Left ventricle myocardium inferior (tissue), 1 donor: Measurements from ENCODE around the gene UCN3. TPM values are rescaled to one million over a fixed set of nuclear protein-coding genes. Genes with fewer than 3 reads are reported as not detected.

Experiments used
- DNase-seq: peaks from one replicate; pipeline ENCODE4 v3.0.0-alpha.2; 2020
- H3K27ac ChIP-seq: fragments of 200-600 bp; replicated peaks from 2 replicates; pipeline ENCODE4 v1.8.0; 2021
- H3K27me3 ChIP-seq: fragments of 200-600 bp; 2 replicates; pipeline ENCODE4 v1.8.0; 2021; ENCODE audit warnings: low read depth
- H3K36me3 ChIP-seq: fragments of 200-600 bp; 2 replicates; pipeline ENCODE4 v1.8.0; 2021
- H3K4me1 ChIP-seq: fragments of 200-600 bp; 2 replicates; pipeline ENCODE4 v1.8.0; 2021
- H3K4me3 ChIP-seq: fragments of 200-600 bp; 2 replicates; pipeline ENCODE4 v1.8.0; 2021; ENCODE audit warnings: mild to moderate bottlenecking, moderate library complexity
- H3K9me3 ChIP-seq: fragments of 200-600 bp; replicated peaks from 2 replicates; pipeline ENCODE4 v1.8.0; 2021
- intact Hi-C: fragments of 100-400 bp; cut with micrococcal nuclease; formaldehyde crosslinking; loops from one replicate; pipeline ENCODE4 v1.11.0; 2022
- total RNA-seq: library from RNA; stranded (reverse); fragmentation: NEBNext Ultra II Directional; extraction: Animal tissue kit (Norgen Biotek cat#: 25700); gene quantifications from one replicate; pipeline ENCODE4 v1.2.1, GENCODE V29; 2021
- TF ChIP-seq, protein P1 (sequence below): fragments of 200-600 bp; IDR thresholded peaks from 2 replicates; pipeline ENCODE4 v1.8.0; 2021; ENCODE audit warnings: antibody characterized with exemption, mild to moderate bottlenecking, borderline replicate concordance
- donor health status: DM: no; HTN: yes; CAD: no; lungs with severe emphysema.

UCN3 gene
- total RNA-seq, 1 donor from 2014 or later: not detected

DNA sequence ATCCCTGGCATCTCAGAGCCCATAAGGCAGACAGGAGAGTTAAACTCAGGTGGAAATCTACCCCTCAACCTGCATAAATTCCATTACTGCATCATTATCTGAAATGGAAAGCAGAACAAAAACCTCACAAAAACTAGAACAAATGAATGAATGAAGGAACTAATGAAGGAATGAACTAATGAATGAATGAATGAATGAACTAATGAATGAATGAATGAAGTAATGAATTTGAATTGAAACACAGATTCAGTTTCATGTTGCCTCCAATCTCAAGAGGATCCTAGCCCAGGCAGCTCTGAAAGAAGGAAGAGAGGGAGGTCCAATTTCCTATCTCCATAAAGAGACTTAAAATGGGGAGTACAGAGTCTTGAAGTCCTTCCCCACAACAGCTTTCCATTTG is 1.9 kb upstream of the UCN3 start:
- intact Hi-C loops: no loop called here
- Histone ChIP-seq H3K4me1 (no peaks in the 10 kb centered on the region), H3K27ac (no peak overlapping the region), H3K27me3 (peaks cover 84% of the 10 kb centered on the region), H3K36me3 (no peaks in the 10 kb centered on the region), H3K4me3 (no peak overlapping the region), H3K9me3 (no peaks in the 10 kb centered on the region)
- TF ChIP-seq, protein P1, sequence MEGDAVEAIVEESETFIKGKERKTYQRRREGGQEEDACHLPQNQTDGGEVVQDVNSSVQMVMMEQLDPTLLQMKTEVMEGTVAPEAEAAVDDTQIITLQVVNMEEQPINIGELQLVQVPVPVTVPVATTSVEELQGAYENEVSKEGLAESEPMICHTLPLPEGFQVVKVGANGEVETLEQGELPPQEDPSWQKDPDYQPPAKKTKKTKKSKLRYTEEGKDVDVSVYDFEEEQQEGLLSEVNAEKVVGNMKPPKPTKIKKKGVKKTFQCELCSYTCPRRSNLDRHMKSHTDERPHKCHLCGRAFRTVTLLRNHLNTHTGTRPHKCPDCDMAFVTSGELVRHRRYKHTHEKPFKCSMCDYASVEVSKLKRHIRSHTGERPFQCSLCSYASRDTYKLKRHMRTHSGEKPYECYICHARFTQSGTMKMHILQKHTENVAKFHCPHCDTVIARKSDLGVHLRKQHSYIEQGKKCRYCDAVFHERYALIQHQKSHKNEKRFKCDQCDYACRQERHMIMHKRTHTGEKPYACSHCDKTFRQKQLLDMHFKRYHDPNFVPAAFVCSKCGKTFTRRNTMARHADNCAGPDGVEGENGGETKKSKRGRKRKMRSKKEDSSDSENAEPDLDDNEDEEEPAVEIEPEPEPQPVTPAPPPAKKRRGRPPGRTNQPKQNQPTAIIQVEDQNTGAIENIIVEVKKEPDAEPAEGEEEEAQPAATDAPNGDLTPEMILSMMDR: no peak
- no peak for DNase-seq

DNA sequence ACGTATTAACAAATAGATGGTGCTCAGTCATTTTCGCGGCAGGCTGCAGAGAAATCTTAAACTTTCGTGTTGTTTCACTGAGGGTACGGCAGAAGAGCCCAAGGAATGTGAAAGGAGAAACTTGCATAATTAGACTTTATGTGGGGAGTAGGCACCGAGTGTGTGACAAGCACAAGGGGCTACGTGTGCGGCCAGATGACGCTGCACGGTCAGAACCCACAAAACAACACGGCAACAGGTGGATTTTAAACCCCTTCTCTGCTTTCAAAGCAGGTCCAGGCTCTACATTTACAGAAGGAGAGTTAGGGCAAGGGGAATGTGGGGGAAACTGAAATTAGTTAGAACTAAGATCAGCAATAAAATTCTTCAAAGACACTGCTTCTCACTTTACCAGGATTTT is 392 bp upstream of the UCN3 start:
- intact Hi-C loops: no loop called here
- TF ChIP-seq, protein P1: no peak
- Histone ChIP-seq H3K9me3 (no peaks in the 10 kb centered on the region), H3K4me3 (no peak overlapping the region), H3K4me1 (no peaks in the 10 kb centered on the region), H3K36me3 (no peaks in the 10 kb centered on the region), H3K27me3 (peaks cover 69% of the 10 kb centered on the region), H3K27ac (no peak overlapping the region)
- no peak for DNase-seq

DNA sequence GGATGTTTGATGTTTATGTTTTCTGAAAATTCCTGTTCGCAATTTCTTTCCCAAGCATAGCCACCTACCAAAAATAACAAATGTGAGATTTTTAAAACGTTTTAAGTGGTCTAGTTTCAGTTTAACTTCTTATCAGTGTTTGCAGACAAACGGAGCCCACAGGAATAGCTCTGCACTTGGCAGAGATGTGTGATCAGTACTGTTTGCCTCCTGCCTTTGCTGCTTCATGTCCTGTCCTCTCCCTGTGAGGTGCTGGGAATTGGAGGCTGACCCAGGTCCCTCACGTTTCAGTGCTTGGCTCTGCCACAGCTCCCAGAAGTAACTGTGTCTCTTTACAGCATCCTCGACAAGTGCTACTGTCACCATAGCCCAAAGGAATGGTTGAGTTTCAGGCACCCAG is 1.2 kb downstream of the UCN3 start:
- no peak for DNase-seq
- Histone ChIP-seq H3K9me3 (no peaks in the 10 kb centered on the region), H3K27ac (no peak overlapping the region), H3K36me3 (no peaks in the 10 kb centered on the region), H3K4me3 (no peak overlapping the region), H3K4me1 (no peaks in the 10 kb centered on the region), H3K27me3 (peaks cover 58% of the 10 kb centered on the region)
- TF ChIP-seq, protein P1: no peak
- intact Hi-C loops: no loop called here

DNA sequence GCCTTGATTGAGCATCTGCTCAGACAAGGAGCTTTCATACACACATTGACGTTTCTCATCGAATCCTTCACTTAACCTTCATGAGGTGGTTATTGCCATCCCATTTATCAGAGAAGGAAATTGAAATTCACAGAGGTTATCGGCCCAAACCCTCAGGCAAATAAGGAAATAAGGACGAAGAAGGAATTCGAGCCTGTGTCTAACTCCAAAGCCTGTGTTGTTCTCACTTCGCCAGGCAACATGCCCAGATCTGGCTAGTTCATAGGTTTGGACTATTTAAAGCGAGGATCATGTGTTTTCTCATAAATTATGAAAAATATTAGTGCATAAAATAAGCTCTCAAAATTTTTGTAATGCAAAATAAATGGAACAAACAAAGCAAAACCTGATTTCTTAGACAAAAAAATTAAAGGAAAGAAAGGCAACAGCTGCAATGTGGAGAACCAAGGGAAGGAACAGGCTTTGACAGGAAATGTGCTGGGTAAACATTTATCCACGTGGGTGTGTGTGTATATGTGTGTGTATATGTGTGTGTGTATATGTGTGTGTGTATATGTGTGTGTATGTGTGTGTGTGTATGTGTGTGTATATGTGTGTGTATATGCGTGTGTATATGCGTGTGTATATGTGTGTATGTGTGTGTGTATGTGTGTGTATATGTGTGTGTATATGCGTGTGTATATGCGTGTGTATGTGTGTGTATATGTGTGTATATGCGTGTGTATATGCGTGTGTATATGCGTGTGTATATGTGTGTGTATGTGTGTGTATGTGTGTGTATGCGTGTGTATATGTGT is 4.8 kb downstream of the UCN3 start:
- H3K27ac ChIP-seq: no peak overlapping the region
- TF ChIP-seq, protein P1: no peak
- intact Hi-C loops: no loop called here
- no peaks in the 10 kb centered on the region for H3K4me1 ChIP-seq
- no peaks in the 10 kb centered on the region for H3K36me3 ChIP-seq
- H3K27me3 ChIP-seq: peaks cover 23% of the 10 kb centered on the region
- no peak overlapping the region for H3K4me3 ChIP-seq
- no peak for DNase-seq
- no peaks in the 10 kb centered on the region for H3K9me3 ChIP-seq

DNA sequence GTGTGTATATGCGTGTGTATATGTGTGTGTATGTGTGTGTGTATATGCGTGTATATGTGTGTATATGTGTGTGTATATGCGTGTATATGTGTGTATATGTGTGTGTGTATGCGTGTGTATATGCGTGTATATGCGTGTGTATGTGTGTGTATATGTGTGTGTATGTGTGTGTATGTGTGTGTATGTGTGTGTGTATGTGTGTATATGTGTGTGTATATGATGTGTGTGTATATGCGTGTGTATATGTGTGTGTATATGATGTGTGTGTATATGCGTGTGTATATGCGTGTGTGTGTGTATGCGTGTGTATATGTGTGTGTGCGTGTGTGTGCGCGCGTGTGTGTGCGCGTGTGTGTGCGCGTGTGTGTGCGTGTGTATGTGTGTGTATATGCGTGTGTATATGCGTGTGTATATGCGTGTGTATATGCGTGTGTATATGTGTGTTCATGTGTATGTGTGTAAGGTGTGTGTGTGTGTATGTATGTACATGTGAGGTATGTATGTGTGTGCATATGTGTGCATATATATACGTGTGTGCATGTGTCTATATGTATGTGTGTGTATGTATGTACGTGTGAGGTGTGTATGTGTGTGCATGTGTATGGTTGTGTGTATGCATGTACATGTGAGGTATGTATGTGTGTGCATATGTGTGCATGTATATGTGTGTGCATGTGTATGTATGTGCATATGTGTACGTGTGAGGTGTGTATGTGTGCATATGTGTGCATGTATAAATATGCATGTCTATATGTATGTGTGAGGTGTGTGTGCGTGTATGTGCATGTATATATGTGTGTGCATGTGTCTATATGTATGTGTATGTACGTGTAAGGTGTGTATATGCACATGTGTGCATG is 6.0 kb downstream of the UCN3 start:
- peaks cover 12% of the 10 kb centered on the region for H3K27me3 ChIP-seq
- H3K36me3 ChIP-seq: no peaks in the 10 kb centered on the region
- no peaks in the 10 kb centered on the region for H3K4me1 ChIP-seq
- no peak overlapping the region for H3K27ac ChIP-seq
- DNase-seq: no peak
- TF ChIP-seq, protein P1: no peak
- H3K4me3 ChIP-seq: no peak overlapping the region
- intact Hi-C loops: no loop called here
- H3K9me3 ChIP-seq: no peaks in the 10 kb centered on the region
